SU-DHL-6 (cell line): Measurements from ENCODE around the gene TP53I13.

ENCODE experiments used
- H2AFZ ChIP-seq: fragments of 200-600 bp; sonication (generic); 2 replicates; pipeline ENCODE4 v1.6.1; 2014; ENCODE audit warnings: low read depth, mild to moderate bottlenecking, moderate library complexity, mixed read lengths, antibody characterized with exemption, low read length; ENCODE audit not compliant: severe bottlenecking
- H3F3A ChIP-seq: fragments of 200-600 bp; shearing (Covaris generic); 2 replicates; pipeline ENCODE4 v1.6.0; 2016; ENCODE audit warnings: antibody characterized with exemption, mild to moderate bottlenecking; ENCODE audit not compliant: insufficient read depth
- H3K27ac ChIP-seq: fragments of 200-600 bp; sonication (generic); 2 replicates; pipeline ENCODE4 v1.5.1; 2016; ENCODE audit warnings: low read depth, mild to moderate bottlenecking, low read length, moderate library complexity, mixed read lengths
- H3K27me3 ChIP-seq: fragments of 200-600 bp; sonication (generic), shearing (Covaris generic); 2 replicates; pipeline ENCODE4 v1.6.0; 2014; ENCODE audit warnings: mild to moderate bottlenecking, low read length
- H3K36me3 ChIP-seq: fragments of 200-600 bp; sonication (generic); 2 replicates; pipeline ENCODE4 v1.6.1; 2014; ENCODE audit warnings: mild to moderate bottlenecking, low read length, mixed read lengths
- H3K4me2 ChIP-seq: fragments of 300-600, 200-600 bp; shearing (Covaris generic), sonication (generic); 2 replicates; pipeline ENCODE4 v1.6.0; 2014; ENCODE audit warnings: low read length, low read depth, mild to moderate bottlenecking; ENCODE audit not compliant: poor library complexity, severe bottlenecking
- H3K4me3 ChIP-seq: fragments of 200-600 bp; sonication (generic); 2 replicates; pipeline ENCODE4 v1.5.1; 2014; ENCODE audit warnings: antibody characterized with exemption, low read length, mild to moderate bottlenecking, mixed read lengths; ENCODE audit not compliant: insufficient read depth, poor library complexity, severe bottlenecking
- H3K79me2 ChIP-seq: fragments of 200-600 bp; sonication (generic); 2 replicates; pipeline ENCODE4 v1.6.1; 2014; ENCODE audit warnings: mild to moderate bottlenecking, low read length, moderate library complexity; ENCODE audit not compliant: insufficient read depth
- H3K9ac ChIP-seq: fragments of 200-600 bp; sonication (generic); 2 replicates; pipeline ENCODE4 v1.7.0; 2014; ENCODE audit warnings: mild to moderate bottlenecking, low read length
- H3K9me2 ChIP-seq: fragments of 200-600 bp; sonication (generic); replicated peaks from 2 replicates; pipeline ENCODE4 v1.6.1; 2014; ENCODE audit warnings: low read length; ENCODE audit not compliant: insufficient read depth
- H3K9me3 ChIP-seq: fragments of 200-600 bp; sonication (generic); 2 replicates; pipeline ENCODE4 v1.6.1; 2014; ENCODE audit warnings: low read length, mixed read lengths; ENCODE audit not compliant: insufficient read depth
- H4K20me1 ChIP-seq: fragments of 200-600 bp; sonication (generic); 2 replicates; pipeline ENCODE4 v1.6.1; 2014; ENCODE audit warnings: low read depth, mild to moderate bottlenecking, antibody characterized with exemption, low read length, moderate library complexity, mixed read lengths
- EZH2phosphoT487 ChIP-seq: fragments of 200-600 bp; sonication (generic), shearing (Covaris generic); conservative IDR thresholded peaks from 2 replicates; pipeline ENCODE4 v1.6.1; 2018; ENCODE audit warnings: mild to moderate bottlenecking, antibody characterized with exemption, low read length, moderate library complexity, mixed read lengths
- TF ChIP-seq, protein P1 (sequence below): fragments of 200-600 bp; sonication (generic); IDR thresholded peaks from one replicate; pipeline ENCODE4 v1.5.1; 2017; ENCODE audit warnings: antibody characterized with exemption, mild to moderate bottlenecking, low read length, moderate library complexity; ENCODE audit not compliant: insufficient read depth, poor library complexity, severe bottlenecking

TP53I13 gene

DNA sequence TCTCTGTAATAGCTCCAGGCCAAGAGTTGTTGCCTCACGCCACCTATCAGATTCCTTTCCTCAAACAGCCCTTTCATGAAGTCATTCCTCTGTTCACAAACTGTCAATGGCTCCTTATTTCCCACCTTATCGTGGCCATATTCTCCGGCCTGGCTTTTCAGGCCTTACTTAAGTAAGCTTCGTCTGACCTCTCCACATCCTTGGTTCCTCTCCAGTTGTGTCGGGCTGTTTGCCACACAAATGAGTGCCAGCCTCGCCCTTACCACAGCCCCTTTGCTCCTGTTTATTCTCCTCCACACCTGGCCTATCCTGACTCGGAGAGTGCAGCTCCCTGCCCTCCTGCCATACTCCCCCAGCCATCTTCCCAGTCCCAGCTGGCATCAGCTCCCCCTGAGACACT lies 2.0 kb downstream of the TP53I13 start:
- Histone ChIP-seq H3K36me3 (no peaks in the 10 kb centered on the region), H3K9ac (no peak overlapping the region), H2AFZ (no peak overlapping the region), H3K79me2 (peaks cover 3% of the 10 kb centered on the region; the same call in 1 of the 2 replicates), H3K4me3 (no peak overlapping the region), H3K4me2 (no peak overlapping the region), H3K9me3 (no peaks in the 10 kb centered on the region), H4K20me1 (no peaks in the 10 kb centered on the region), H3K27ac (no peak overlapping the region), H3F3A (0 out of 2 replicates have a peak, but pooled peaks cover 4% of the 10 kb centered on the region), H3K27me3 (no peaks in the 10 kb centered on the region), H3K9me2 (no peaks in the 10 kb centered on the region)
- TF ChIP-seq, protein P1, sequence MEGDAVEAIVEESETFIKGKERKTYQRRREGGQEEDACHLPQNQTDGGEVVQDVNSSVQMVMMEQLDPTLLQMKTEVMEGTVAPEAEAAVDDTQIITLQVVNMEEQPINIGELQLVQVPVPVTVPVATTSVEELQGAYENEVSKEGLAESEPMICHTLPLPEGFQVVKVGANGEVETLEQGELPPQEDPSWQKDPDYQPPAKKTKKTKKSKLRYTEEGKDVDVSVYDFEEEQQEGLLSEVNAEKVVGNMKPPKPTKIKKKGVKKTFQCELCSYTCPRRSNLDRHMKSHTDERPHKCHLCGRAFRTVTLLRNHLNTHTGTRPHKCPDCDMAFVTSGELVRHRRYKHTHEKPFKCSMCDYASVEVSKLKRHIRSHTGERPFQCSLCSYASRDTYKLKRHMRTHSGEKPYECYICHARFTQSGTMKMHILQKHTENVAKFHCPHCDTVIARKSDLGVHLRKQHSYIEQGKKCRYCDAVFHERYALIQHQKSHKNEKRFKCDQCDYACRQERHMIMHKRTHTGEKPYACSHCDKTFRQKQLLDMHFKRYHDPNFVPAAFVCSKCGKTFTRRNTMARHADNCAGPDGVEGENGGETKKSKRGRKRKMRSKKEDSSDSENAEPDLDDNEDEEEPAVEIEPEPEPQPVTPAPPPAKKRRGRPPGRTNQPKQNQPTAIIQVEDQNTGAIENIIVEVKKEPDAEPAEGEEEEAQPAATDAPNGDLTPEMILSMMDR: no peak

DNA sequence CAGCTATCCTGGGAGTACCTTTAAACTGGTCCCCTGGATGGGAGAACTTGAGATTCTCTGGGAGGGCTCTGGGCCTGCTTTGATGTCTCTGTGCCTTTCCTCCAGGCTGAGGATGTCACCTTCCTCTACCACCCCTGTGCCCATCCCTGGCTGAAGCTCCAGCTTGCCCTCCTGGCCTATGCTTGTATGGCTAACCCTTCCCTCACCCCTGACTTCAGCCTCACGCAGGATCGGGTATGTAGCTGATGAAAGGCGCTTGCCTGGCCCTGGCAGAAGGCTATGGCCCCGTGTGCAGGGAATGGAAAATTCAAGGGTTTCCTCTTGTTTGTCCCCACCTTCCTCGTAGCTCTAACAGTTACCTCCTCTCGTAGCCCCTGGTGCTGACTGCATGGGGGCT lies 3.0 kb downstream of the TP53I13 start:
- H3K4me2 ChIP-seq: no peak overlapping the region
- 0 out of 2 replicates have a peak, but pooled peaks cover 4% of the 10 kb centered on the region for H3F3A ChIP-seq
- no peaks in the 10 kb centered on the region for H3K36me3 ChIP-seq
- no peaks in the 10 kb centered on the region for H3K79me2 ChIP-seq
- H3K4me3 ChIP-seq: no peak overlapping the region
- no peak overlapping the region for H3K9ac ChIP-seq
- no peak overlapping the region for H2AFZ ChIP-seq
- no peaks in the 10 kb centered on the region for H3K9me3 ChIP-seq
- no peaks in the 10 kb centered on the region for H4K20me1 ChIP-seq
- H3K27me3 ChIP-seq: no peaks in the 10 kb centered on the region
- H3K27ac ChIP-seq: no peak overlapping the region
- TF ChIP-seq EZH2phosphoT487: no peak
- TF ChIP-seq, protein P1: no peak
- H3K9me2 ChIP-seq: no peaks in the 10 kb centered on the region

DNA sequence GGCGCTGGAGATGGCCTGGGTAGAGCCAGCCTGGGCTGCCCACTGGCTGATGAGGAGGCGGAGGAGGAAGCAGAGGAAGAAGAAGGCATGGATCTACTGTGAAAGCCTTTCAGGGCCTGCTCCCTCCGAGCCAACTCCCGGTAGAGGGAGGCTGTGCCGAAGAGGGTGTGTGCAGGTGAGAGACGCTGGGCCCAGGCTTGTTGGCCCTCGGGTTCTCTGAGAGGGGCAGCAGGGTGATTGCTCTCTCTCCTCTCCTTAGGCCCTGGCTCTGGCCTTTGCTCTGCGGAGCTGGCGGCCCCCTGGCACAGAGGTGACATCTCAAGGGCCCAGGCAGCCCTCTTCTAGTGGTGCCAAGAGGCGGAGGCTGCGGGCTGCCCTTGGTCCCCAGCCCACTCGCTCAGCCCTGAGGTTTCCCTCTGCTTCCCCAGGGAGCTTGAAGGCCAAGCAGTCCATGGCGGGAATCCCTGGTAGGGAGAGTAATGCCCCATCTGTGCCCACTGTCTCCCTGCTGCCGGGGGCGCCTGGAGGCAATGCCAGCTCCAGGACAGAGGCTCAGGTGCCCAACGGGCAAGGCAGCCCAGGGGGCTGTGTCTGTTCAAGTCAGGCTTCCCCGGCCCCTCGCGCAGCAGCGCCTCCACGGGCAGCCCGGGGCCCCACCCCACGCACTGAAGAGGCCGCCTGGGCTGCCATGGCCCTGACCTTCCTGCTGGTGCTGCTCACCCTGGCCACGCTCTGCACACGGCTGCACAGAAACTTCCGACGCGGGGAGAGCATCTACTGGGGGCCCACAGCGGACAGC lies 3.6 kb downstream of the TP53I13 start:
- H3K27me3 ChIP-seq: no peaks in the 10 kb centered on the region
- no peaks in the 10 kb centered on the region for H3K79me2 ChIP-seq
- peak overlapping the region; percentile 29; the same call in 1 of the 2 replicates for H3K9ac ChIP-seq
- 0 out of 2 replicates have a peak, but pooled peaks cover 4% of the 10 kb centered on the region for H3F3A ChIP-seq
- no peaks in the 10 kb centered on the region for H3K9me3 ChIP-seq
- H3K27ac ChIP-seq: no peak overlapping the region
- peak overlapping the region; percentile 45 for H3K4me2 ChIP-seq
- no peaks in the 10 kb centered on the region for H3K36me3 ChIP-seq
- H3K4me3 ChIP-seq: no peak overlapping the region
- H2AFZ ChIP-seq: no peak overlapping the region
- TF ChIP-seq EZH2phosphoT487: no peak
- TF ChIP-seq, protein P1: no peak
- H3K9me2 ChIP-seq: no peaks in the 10 kb centered on the region
- no peaks in the 10 kb centered on the region for H4K20me1 ChIP-seq
